HG02870 (cell line): ENCODE measurements around the gene MATCAP1.

Experiments
- ATAC-seq: cut with Tn5 transposase; IDR thresholded peaks from one replicate; pipeline ENCODE4 v1.9.1; 2021; ENCODE audit warnings: mild to moderate bottlenecking, moderate library complexity; ENCODE audit not compliant: unreplicated experiment

The MATCAP1 gene

GRCh38 chr16:67144943-67145342, 38.8 kb downstream of the MATCAP1 start:
- no peak for ATAC-seq

- no peak for ATAC-seq
Measured at GRCh38 chr16:67142342-67142741, 41.4 kb downstream of the MATCAP1 start.

GRCh38 chr16:67141391-67141790, 42.4 kb downstream of the MATCAP1 start:
- ATAC-seq, result no peak

GRCh38 chr16:67137605-67138004, 46.2 kb downstream of the MATCAP1 start:
- no peak for ATAC-seq

GRCh38 chr16:67129422-67129821, 54.3 kb downstream of the MATCAP1 start:
- no peak for ATAC-seq

GRCh38 chr16:67128887-67129286, 54.9 kb downstream of the MATCAP1 start:
- no peak for ATAC-seq

- ATAC-seq, result no peak
Measured at GRCh38 chr16:67128417-67128816, 55.3 kb downstream of the MATCAP1 start.
